ENCODE measurements around the gene CDC26.

GRCh38 chr9:113257863-113258262, 17.5 kb downstream of the CDC26 start:
- TF ChIP-seq, protein P1, sequence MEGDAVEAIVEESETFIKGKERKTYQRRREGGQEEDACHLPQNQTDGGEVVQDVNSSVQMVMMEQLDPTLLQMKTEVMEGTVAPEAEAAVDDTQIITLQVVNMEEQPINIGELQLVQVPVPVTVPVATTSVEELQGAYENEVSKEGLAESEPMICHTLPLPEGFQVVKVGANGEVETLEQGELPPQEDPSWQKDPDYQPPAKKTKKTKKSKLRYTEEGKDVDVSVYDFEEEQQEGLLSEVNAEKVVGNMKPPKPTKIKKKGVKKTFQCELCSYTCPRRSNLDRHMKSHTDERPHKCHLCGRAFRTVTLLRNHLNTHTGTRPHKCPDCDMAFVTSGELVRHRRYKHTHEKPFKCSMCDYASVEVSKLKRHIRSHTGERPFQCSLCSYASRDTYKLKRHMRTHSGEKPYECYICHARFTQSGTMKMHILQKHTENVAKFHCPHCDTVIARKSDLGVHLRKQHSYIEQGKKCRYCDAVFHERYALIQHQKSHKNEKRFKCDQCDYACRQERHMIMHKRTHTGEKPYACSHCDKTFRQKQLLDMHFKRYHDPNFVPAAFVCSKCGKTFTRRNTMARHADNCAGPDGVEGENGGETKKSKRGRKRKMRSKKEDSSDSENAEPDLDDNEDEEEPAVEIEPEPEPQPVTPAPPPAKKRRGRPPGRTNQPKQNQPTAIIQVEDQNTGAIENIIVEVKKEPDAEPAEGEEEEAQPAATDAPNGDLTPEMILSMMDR (IDR thresholded peaks at IDR 0.05): no peak
- TF ChIP-seq POLR2A (IDR thresholded peaks at IDR 0.05): no peak

Measured in esophagus squamous epithelium (tissue), 4 donors.